Measurements from ENCODE around the gene HORMAD2.

HORMAD2 gene

DNA sequence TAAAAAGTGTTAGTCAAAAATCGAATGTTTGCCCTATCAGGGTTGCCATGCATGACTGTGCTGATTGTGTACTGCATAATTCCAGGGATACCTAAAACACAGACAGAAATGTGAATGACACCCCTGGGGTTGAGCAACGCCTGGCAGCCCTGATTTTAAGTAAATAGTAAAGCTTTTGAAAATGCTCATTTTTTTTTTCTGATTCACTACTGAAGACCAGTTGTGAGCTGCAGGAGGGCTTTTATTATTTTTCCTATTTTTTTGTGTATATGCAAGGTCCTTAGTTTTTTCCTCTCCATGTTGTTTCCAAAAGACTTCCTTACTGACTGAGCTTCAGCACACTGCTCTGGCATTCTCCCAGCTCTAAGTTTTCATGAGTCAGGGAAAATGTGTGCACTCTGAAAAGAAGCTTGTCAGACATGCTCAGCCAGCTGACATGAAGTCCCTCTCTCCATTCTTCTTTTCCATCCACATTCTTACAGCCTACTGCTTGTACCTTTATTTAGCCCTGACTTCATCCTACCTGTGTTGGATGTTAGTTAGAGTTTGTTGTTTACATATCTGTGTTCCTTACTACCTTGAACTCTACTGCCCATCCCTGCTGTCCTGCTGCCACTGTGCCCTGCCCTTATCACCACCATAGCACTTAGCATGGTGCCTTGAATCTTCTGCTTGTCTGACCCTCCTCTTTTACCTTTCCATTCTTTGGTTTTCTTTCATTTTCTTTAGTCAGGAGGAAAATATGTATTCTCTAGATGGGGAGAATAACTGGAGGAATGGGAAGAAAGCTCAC, 79.5 kb downstream of the HORMAD2 start:
- in situ Hi-C loops (cut with MboI; ENCODE audit: low sequenced_read_pairs): no loop called here

GRCh38 chr22:30161051-30161469, 80.8 kb downstream of the HORMAD2 start:
- in situ Hi-C loops (cut with MboI; ENCODE audit: low sequenced_read_pairs): no loop called here

DNA sequence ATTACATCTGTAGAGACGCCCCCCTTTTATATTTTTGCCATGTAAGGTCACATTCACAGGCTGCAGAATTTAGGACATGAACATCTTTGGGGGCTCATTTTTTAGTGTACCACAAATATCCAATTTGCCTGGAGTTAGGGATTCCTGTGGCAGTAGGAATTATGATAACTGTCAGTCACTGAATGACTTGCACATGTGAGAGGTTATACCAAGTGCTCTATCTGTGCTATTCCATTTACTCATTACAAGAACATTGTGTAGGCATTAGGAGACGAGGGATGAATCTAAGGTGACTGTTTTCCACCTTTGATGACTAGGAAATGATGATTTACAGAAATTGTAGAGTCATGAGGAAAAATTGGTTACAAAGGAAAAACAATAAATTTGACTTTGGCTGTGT, 87.0 kb downstream of the HORMAD2 start:
- in situ Hi-C loops (cut with MboI; ENCODE audit: low sequenced_read_pairs): no loop called here

GRCh38 chr22:30167734-30168133, 87.5 kb downstream of the HORMAD2 start:
- in situ Hi-C loops (cut with MboI; ENCODE audit: low sequenced_read_pairs): no loop called here

DNA sequence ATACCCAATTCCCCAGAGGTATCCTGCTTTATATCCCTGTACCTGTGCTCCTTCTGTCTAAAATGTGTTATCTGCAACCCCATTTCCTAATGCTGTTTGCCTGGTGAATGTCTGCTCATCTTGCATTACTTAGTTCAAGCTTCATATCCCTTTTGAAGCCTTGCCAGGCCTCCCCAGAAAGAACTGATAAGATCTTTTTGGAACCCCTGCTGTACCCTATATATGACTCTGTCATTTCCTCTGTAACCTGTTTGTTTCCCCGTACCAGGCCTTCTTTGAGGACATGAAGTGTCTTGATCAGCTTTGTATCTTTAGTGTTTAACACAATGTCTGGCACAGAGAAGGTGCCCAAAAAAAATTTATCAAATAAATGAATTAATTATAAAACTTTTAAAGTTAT, 88.7 kb downstream of the HORMAD2 start:
- in situ Hi-C loops (cut with MboI; ENCODE audit: low sequenced_read_pairs): no loop called here

GRCh38 chr22:30170129-30170528, 89.9 kb downstream of the HORMAD2 start:
- in situ Hi-C loops (cut with MboI; ENCODE audit: low sequenced_read_pairs): no loop called here

DNA sequence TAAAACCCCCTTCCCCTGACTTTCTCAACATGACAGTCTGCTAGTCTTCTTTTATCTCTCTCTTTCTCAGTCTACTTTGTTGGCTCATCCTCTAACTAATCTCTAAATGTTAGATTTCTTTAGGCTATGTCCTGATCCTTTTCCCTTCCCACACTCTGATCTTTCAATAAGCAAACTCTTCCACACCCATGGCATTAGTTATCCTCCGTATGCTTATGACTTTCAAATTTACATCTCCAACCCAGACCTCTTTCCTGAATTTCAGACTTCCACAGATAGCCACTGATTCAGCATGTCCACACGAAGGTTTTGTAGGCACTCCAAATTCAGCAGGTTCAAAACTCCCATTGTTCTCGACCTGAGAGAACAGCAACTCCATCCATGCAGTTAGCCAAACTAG, 90.7 kb downstream of the HORMAD2 start:
- in situ Hi-C loops (cut with MboI; ENCODE audit: low sequenced_read_pairs): no loop called here

GRCh38 chr22:30175690-30176288, 95.5 kb downstream of the HORMAD2 start:
- in situ Hi-C loops (cut with MboI; ENCODE audit: low sequenced_read_pairs): no loop called here

GRCh38 chr22:30176431-30176830, 96.2 kb downstream of the HORMAD2 start:
- in situ Hi-C loops (cut with MboI; ENCODE audit: low sequenced_read_pairs): no loop called here

- in situ Hi-C loops (cut with MboI; ENCODE audit: low sequenced_read_pairs): no loop called here
These were observed 98.2 kb downstream of the HORMAD2 start for GRCh38 chr22:30178181-30179126.

DNA sequence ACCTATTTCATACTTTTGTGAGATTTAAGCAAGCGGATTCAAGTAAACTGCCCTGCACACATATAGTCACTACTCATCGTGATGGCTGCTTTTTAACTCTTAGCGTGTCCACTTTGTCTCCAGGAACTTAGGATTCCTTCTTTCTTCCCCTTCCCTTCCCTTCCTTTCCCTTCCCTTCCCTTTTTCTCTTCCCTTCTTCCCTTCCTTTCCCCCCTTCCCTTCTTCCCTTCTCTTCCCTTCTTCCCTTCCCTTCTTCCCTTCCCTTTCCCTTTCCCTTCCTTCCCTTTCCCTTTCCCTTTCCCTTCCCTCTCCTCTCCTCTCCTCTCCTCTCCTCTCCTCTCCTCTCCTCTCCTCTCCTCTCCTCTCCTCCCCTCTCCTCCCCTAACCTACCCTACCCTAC, 100.4 kb downstream of the HORMAD2 start:
- in situ Hi-C loops (cut with MboI; ENCODE audit: low sequenced_read_pairs): no loop called here

DNA sequence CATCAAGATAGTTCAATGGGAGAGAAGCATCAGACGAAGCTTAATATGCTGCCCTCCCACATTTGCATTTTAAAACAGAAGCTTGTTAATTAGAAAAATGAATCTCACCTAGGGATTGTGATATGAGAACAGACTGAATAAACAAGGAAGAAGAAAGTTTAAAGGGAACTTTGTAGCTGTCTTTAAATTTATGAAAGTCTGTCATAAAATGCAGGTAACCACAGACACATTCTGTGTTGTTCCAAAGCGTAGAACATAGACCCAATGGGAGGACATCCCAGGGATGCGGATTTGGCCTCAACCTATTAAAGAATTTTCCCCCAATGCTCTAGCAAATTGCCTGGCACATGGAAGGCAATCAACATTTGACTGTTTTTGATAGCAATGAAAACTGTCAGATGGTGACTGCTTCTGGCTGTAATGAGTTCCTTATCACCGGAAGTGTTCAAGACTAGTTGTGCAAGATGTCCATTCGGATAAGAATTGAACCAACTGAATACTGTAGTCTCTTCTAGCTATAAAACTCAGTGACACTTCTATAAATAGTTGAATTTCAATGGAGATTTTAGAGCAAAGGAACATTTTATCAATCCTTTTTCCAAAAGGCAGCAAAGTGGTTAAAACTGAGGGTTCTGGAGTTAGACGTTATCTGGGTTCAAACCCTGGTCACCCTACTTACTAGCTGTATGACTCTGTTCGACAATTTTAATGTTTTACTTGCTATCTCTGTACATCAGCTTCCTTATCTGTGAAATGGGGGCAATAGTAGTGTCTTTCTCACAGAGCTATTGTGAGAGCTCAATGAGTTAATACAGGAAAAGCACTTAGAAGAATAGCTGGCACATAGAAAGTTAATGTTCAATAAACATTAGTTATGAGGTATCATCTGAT, 101.4 kb downstream of the HORMAD2 start:
- in situ Hi-C loops (cut with MboI; ENCODE audit: low sequenced_read_pairs): no loop called here

GRCh38 chr22:30182350-30182745, 102.1 kb downstream of the HORMAD2 start:
- in situ Hi-C loops (cut with MboI; ENCODE audit: low sequenced_read_pairs): no loop called here

DNA sequence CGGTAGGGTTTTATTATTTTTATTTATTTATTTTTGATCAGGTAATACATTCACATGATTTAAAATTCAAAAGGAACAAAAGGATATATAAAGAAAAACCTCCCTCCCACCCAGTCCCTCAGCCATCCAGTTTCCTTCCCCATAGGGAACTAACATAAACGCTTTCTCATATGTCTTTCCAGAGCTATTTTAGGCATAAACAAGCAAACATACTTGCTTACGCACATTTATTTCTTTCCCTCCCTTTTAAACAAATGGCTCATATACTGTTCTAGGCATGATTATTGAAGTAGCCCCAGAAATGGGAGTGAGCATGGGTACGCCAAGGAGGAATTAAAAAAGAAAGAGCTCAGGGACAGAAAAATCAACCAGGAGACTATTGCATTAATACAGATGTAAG, 102.6 kb downstream of the HORMAD2 start:
- in situ Hi-C loops (cut with MboI; ENCODE audit: low sequenced_read_pairs): no loop called here

- in situ Hi-C loops (cut with MboI; ENCODE audit: low sequenced_read_pairs): no loop called here
These were observed 103.0 kb downstream of the HORMAD2 start for GRCh38 chr22:30183271-30183670.

DNA sequence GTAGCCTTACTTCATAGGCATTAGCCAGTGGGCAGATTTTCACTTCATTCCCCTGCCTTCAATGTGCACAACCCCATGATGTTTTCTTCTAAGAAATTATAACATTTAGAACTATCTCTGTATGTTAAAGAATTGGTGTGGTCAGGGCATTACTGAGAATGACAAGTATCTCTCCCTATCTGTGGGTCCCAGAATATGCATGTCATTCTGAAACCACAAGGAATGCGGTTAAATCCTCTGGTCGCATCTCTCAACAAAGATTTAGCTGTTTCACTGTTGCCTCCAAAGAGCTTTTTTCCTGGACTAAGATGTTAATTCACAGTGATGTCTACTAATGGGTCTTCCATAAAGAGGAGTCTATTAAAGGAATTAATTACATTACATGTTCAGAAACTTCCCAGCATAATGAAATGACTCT, 103.6 kb downstream of the HORMAD2 start:
- in situ Hi-C loops (cut with MboI; ENCODE audit: low sequenced_read_pairs): no loop called here

- in situ Hi-C loops (cut with MboI; ENCODE audit: low sequenced_read_pairs): no loop called here
These were observed 104.9 kb downstream of the HORMAD2 start for GRCh38 chr22:30185129-30185528.

DNA sequence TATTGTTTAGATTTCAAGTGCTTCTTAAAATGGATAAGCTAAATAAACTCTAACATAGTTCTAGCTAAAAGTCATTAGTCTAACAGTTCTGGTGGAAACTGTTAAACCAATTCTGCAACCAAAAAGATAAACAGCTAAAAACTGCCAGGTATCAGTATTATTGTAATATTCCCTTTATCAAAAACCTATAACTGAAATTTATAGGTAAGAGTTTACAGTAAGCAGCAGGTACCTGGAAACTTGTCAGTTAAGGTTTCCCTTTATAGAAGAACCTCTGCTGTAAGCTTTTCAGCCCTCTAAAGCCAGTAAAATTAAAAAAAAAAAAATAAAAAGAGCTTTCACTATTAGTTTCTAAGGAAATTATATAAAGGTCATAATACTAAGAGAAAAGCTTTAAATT, 105.3 kb downstream of the HORMAD2 start:
- in situ Hi-C loops (cut with MboI; ENCODE audit: low sequenced_read_pairs): no loop called here

DNA sequence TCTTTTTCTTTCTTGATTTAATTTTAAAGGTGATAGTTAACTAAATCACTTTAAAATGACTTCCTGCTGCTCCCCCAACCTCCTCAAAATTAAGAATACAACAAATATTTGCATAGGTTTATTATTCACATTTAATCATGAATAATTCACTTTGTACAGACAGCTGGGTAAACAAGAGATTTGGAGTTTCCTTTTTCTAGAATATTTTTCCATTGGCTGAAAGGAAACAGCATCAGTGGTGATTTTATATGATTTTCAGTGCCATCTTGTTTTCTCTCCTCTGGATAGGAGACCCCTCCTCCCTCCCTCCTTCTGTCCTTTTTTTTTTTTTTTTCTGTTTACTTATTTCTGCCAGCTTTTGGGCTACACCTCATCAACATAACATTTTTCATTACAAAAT, 105.8 kb downstream of the HORMAD2 start:
- in situ Hi-C loops (cut with MboI; ENCODE audit: low sequenced_read_pairs): no loop called here

DNA sequence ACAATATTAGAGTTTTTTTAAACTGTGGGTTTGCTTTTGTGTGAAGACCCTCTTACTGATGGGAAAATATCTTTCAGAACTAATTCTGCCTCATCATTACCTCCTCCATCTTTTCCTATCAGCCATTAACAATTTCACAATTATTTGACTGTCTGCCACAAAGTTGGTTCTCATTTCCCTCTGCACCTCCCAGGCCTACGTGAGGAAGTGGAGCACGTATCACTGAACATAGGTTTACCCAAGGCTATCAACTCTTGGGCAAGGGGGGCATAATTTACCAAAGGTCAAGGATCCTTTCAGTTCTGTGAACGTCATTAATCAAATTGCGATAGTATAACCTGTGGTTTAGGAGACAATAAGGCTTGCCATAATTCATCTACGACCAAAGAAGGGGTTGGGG, 106.2 kb downstream of the HORMAD2 start:
- in situ Hi-C loops (cut with MboI; ENCODE audit: low sequenced_read_pairs): no loop called here

GRCh38 chr22:30187094-30187493, 106.8 kb downstream of the HORMAD2 start:
- in situ Hi-C loops (cut with MboI; ENCODE audit: low sequenced_read_pairs): no loop called here
